ENCODE measurements around the gene SPAG7.
"Not testable (repeated sequence)": the region's sequence is repeated elsewhere in the genome, so short reads cannot be mapped to it uniquely, and the experiment has no call there.

Gene SPAG7

GRCh38 chr17:4935650-4936049 lies 32.0 kb downstream of the SPAG7 start:
- DNase-seq, result no peak

GRCh38 chr17:4934173-4934979 lies 33.2 kb downstream of the SPAG7 start:
- no peak for DNase-seq

GRCh38 chr17:4933646-4934045 lies 34.0 kb downstream of the SPAG7 start:
- DNase-seq, result no peak

GRCh38 chr17:4932756-4933155 lies 34.9 kb downstream of the SPAG7 start:
- DNase-seq, result no peak

- no peak for DNase-seq
Measured at GRCh38 chr17:4931963-4932362, 35.7 kb downstream of the SPAG7 start, which contains the start of gene GP1BA. Gene GP1BA (plus strand): TSS chr17:4932277. CDS start chr17:4932605, 328 bp downstream.

GRCh38 chr17:4928881-4929280 lies 38.7 kb downstream of the SPAG7 start:
- DNase-seq, result no peak

- not testable (repeated sequence) for DNase-seq
Measured at GRCh38 chr17:4926577-4927335, 40.9 kb downstream of the SPAG7 start.

GRCh38 chr17:4921320-4921719 lies 46.3 kb downstream of the SPAG7 start:
- DNase-seq, result no peak

GRCh38 chr17:4920351-4921048 lies 47.1 kb downstream of the SPAG7 start:
- no peak for DNase-seq

GRCh38 chr17:4919511-4920047 lies 48.0 kb downstream of the SPAG7 start:
- no peak for DNase-seq

- not testable (repeated sequence) for DNase-seq
Measured at GRCh38 chr17:4914551-4914950, 53.1 kb downstream of the SPAG7 start.

- DNase-seq, result no peak
Measured at GRCh38 chr17:4913994-4914393, 53.6 kb downstream of the SPAG7 start.

Data from activated CD8-positive, alpha-beta memory T cell treated with anti-CD3 and anti-CD28 coated beads for 24 hours (primary cell).